ENCODE results near the gene SERPINI1.

SERPINI1 gene, protein sequence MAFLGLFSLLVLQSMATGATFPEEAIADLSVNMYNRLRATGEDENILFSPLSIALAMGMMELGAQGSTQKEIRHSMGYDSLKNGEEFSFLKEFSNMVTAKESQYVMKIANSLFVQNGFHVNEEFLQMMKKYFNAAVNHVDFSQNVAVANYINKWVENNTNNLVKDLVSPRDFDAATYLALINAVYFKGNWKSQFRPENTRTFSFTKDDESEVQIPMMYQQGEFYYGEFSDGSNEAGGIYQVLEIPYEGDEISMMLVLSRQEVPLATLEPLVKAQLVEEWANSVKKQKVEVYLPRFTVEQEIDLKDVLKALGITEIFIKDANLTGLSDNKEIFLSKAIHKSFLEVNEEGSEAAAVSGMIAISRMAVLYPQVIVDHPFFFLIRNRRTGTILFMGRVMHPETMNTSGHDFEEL

DNA sequence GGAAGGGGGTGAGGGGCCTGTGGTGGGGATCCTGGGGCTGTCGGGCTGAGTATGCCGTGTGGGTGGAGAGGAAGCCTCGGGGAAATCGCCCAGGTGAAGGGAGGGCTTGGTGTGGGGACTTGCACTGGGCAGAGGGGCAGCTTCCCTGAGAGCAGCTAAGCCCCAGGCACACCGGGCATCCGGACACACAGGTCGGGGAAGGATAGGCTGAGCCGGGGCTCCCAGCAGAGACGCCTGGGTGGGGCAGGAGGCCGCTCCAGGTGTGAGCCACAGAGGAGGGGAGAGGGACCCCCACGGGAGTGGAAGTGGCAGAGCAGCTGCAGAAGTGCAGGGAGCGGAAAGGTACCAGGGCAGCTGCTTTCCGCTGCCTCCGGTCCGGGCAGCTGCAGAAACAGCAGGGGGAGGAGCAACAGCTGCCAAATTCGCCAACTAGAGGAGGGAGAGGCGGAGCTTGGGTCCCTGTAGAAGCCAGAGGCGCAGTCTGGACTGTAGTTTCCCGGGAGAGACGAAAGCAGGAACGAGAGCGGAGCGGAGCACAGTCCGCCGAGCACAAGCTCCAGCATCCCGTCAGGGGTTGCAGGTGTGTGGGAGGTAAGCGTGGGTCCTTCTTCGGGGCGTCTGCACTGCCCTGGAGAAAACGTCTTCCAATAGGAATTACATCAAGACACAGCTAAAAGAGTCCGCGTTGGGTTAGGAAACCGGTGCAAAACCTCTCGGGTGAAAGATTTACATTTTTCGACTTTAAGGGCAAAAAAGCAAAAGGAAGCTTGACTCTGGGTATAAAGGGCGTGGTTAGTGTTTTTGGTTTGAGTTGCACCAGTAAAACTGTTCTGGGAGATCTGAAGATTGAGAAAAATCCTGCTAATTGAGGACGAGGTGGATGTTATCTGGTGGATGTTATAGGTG is at the start of gene SERPINI1:
TSS of gene SERPINI1 (plus strand) at position 489 of the 906 bp plus-strand sequence. CDS start 53,408 bp downstream, outside the sequence.
- TF ChIP-seq, protein P1, sequence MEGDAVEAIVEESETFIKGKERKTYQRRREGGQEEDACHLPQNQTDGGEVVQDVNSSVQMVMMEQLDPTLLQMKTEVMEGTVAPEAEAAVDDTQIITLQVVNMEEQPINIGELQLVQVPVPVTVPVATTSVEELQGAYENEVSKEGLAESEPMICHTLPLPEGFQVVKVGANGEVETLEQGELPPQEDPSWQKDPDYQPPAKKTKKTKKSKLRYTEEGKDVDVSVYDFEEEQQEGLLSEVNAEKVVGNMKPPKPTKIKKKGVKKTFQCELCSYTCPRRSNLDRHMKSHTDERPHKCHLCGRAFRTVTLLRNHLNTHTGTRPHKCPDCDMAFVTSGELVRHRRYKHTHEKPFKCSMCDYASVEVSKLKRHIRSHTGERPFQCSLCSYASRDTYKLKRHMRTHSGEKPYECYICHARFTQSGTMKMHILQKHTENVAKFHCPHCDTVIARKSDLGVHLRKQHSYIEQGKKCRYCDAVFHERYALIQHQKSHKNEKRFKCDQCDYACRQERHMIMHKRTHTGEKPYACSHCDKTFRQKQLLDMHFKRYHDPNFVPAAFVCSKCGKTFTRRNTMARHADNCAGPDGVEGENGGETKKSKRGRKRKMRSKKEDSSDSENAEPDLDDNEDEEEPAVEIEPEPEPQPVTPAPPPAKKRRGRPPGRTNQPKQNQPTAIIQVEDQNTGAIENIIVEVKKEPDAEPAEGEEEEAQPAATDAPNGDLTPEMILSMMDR (conservative IDR thresholded peaks at IDR 0.05): no peak
- TF ChIP-seq ZFX (IDR thresholded peaks at IDR 0.05): no peak
- H3K27ac ChIP-seq: peak within 1 kb of the TSS; percentile 84

DNA sequence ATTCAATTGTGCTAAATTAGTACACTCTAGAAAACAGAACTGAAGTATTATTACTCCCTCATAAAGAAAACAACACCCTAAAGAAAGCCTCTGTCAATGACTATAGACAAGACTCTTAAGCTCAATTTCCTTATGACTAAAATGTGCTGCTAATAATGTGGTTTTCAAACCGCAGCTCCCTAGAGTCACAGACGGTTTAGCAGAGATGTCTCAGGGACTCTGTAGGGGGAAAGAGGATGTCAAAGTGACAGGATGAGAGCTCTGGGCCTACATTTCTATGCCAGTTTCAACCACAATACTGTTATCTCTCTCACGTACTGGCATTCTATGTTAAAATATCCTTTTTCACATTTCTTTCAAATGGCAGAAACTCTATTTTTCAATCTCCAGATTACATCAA is 44.2 kb upstream of the SERPINI1 start:
- TF ChIP-seq ZFX (IDR thresholded peaks at IDR 0.05): no peak
- TF ChIP-seq, protein P1 (conservative IDR thresholded peaks at IDR 0.05): no peak
- H3K27ac ChIP-seq: no peak overlapping the region

DNA sequence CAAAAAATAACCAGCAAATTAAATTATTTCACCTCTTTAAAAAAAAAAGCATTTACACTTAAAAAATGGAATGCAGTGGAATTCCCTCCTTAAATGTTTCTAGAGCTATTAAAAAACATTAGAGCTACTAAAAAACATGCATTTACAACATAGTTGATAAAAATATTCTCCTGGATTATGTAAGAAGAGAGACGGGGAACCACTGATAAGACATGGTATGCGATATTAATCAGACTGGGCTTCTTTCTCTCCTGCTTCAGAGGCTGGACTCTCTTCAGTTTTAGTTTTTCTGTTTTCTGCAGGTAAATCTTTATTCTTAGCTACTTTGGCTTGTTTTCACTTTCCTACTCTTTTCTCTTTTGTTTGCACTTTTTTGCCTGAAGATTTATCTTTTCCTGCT is 41.4 kb upstream of the SERPINI1 start:
- no peak for TF ChIP-seq ZFX (IDR thresholded peaks at IDR 0.05)
- TF ChIP-seq, protein P1 (conservative IDR thresholded peaks at IDR 0.05): no peak

DNA sequence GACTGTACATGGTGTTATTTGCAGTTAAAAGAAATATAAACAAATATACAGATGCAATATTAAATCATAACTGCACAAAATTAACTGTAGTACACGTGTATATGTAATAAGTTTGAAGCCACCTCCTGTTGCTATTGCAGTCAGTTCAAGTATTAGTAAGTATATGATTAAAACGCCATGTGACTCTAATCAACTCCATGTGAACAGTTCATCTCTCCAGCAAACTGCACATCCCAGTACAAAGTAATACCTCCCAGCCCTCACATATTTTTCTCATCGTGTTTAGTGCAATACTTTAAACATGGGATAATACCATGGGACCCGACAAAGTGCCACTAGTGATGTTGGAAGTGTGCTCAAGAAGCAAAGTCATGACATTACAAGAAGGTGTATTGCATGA is 35.5 kb upstream of the SERPINI1 start:
- TF ChIP-seq, protein P1 (conservative IDR thresholded peaks at IDR 0.05): no peak
- no peak for TF ChIP-seq ZFX (IDR thresholded peaks at IDR 0.05)
- no peak overlapping the region for H3K27ac ChIP-seq

More for the DNA sequence above, 41.4 kb upstream of the SERPINI1 start:
- H3K27ac ChIP-seq: no peak overlapping the region

DNA sequence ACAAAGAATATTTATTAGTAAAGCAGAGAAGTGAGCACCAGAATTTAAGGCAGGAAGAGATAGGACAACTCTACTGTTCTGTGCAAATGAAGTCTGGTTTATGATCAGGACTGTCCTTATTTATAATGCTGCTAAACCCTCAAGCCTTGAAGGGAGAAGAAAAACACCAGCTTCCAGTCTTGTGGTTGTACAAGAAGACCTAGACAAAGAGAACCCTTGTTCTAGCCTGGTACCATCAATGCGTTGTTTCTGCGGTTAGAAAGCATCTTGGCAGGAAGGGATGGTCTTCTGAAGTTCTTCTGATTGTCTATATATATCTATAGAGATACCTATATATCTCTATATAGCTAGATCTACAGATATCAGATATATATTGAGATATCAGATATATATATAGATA is 34.6 kb upstream of the SERPINI1 start:
- no peak overlapping the region for H3K27ac ChIP-seq
- TF ChIP-seq ZFX (IDR thresholded peaks at IDR 0.05): no peak
- TF ChIP-seq, protein P1 (conservative IDR thresholded peaks at IDR 0.05): no peak

DNA sequence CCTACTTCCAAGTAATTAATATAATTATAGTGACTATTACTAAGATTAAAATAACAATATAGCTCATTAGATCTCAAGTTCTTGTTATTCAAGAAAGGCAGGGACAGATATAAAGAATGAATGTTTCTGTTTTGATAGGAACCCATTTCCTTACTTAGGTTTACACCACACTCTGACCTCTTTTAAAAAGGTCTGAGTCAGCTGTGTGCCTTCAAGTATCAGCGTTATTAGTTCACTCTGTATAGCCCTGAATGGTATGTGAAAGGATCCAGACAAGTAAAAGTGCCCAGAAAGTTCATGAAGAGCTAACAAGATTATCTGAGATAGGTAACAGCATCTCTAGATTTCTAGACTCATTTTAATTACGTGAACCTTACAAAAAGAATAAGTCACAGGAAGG is 29.7 kb upstream of the SERPINI1 start:
- no peak overlapping the region for H3K27ac ChIP-seq
- no peak for TF ChIP-seq ZFX (IDR thresholded peaks at IDR 0.05)

DNA sequence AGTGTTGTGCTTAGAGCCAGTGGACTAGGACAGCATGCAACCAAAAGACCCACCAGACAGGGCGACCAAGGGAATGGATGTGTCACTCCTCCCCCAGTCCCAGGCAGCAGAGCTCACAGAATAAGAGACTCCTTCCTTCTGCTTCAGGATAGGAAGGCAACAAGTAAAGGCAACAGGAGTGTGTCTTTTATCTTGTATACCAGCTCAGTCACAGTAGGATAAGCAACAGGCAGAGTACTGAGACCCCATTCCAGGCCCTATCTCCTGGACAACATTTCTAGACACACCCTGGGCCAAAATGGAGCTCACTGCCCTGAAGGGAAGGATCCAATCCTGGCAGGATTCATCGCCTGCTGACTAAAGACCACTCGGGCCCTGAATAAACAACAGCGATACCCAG is 25.8 kb upstream of the SERPINI1 start:
- H3K27ac ChIP-seq: no peak overlapping the region

More for the DNA sequence above, 25.8 kb upstream of the SERPINI1 start:
- TF ChIP-seq, protein P1 (conservative IDR thresholded peaks at IDR 0.05): no peak
- TF ChIP-seq ZFX (IDR thresholded peaks at IDR 0.05): no peak

Data from C4-2B (cell line).